ENCODE data around the gene FAM149B1.

DNA sequence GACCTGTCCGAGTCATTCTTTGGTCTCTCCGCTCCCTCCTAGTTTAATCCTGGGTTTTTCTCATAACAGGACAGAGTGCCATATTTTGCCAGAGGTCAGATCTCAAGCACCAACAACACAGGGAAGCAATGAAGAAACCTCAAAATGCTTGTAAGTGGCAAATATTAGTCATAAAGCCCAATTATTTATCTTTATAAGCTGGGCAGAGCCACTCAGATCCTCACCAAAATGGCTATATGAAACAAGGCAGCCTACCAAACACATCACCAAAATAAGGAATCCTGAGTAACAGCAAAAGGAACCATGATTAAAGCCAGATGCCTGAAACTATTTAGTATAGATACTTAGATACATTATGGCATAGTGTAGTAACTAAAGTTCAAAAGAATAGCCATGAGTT is 4.8 kb upstream of the FAM149B1 start:
- TF ChIP-seq, protein P1, sequence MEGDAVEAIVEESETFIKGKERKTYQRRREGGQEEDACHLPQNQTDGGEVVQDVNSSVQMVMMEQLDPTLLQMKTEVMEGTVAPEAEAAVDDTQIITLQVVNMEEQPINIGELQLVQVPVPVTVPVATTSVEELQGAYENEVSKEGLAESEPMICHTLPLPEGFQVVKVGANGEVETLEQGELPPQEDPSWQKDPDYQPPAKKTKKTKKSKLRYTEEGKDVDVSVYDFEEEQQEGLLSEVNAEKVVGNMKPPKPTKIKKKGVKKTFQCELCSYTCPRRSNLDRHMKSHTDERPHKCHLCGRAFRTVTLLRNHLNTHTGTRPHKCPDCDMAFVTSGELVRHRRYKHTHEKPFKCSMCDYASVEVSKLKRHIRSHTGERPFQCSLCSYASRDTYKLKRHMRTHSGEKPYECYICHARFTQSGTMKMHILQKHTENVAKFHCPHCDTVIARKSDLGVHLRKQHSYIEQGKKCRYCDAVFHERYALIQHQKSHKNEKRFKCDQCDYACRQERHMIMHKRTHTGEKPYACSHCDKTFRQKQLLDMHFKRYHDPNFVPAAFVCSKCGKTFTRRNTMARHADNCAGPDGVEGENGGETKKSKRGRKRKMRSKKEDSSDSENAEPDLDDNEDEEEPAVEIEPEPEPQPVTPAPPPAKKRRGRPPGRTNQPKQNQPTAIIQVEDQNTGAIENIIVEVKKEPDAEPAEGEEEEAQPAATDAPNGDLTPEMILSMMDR (IDR thresholded peaks at IDR 0.05; ENCODE audit: low read length): no peak
- no peak for TF ChIP-seq EZH2 (IDR thresholded peaks at IDR 0.05; ENCODE audit: borderline replicate concordance, low read length)
